AG09309 (cell line): ENCODE results near the gene KLHL3.

Experiments used
- DNase-seq: peaks from one replicate; pipeline ENCODE4 v3.0.0-alpha.2; 2010; ENCODE audit warnings: low read depth
- H3K4me3 ChIP-seq: 2 replicates; pipeline ENCODE4 v1.5.1; 2011; ENCODE audit warnings: mild to moderate bottlenecking, low read depth, low read length, moderate library complexity; ENCODE audit not compliant: control insufficient read depth
- CTCF ChIP-seq: IDR thresholded peaks from 2 replicates; pipeline ENCODE4 v1.5.1; 2011; ENCODE audit warnings: mild to moderate bottlenecking, low read depth, low read length, inconsistent platforms; ENCODE audit not compliant: insufficient read depth, control insufficient read depth; ENCODE audit errors: missing control alignments

Gene KLHL3

GRCh38 chr5:137602721-137603273, 133.1 kb downstream of the KLHL3 start:
- TF ChIP-seq CTCF = no peak
- DNase-seq = no peak
- no peak overlapping the region for H3K4me3 ChIP-seq

- TF ChIP-seq CTCF = no peak
- no peak for DNase-seq
Measured at GRCh38 chr5:137600721-137601360, 135.0 kb downstream of the KLHL3 start.

GRCh38 chr5:137599457-137599856, 136.4 kb downstream of the KLHL3 start:
- DNase-seq = no peak
- no peak overlapping the region for H3K4me3 ChIP-seq
- TF ChIP-seq CTCF = no peak

More at GRCh38 chr5:137600721-137601360, 135.0 kb downstream of the KLHL3 start:
- no peak overlapping the region for H3K4me3 ChIP-seq

GRCh38 chr5:137598399-137598798, 137.5 kb downstream of the KLHL3 start:
- no peak overlapping the region for H3K4me3 ChIP-seq
- no peak for TF ChIP-seq CTCF
- DNase-seq = no peak

- no peak overlapping the region for H3K4me3 ChIP-seq
- no peak for DNase-seq
- TF ChIP-seq CTCF = no peak
Measured at GRCh38 chr5:137596941-137597340, 138.9 kb downstream of the KLHL3 start.

- DNase-seq = no peak
- no peak overlapping the region for H3K4me3 ChIP-seq
- TF ChIP-seq CTCF = no peak
Measured at GRCh38 chr5:137595396-137596079, 140.4 kb downstream of the KLHL3 start.
